AG04450 (cell line): ENCODE measurements around the gene SERPINB5. TPM values are rescaled to one million over a fixed set of nuclear protein-coding genes. Genes with fewer than 3 reads are reported as not detected.

Experiments
- CTCF ChIA-PET: fragments of 300-600, 350-600 bp; formaldehyde crosslinking; extraction: SDS; loops from one replicate; lab custom pipeline; 2022; ENCODE audit warnings: antibody characterized with exemption, inconsistent platforms; lab: Charles Lee
- POLR2A ChIA-PET: fragments of 350-600 bp; formaldehyde crosslinking; extraction: SDS; loops from one replicate; lab custom pipeline; 2021; ENCODE audit warnings: antibody characterized with exemption, inconsistent platforms; lab: Yijun Ruan, JAX
- DNase-seq: peaks from one replicate; pipeline ENCODE4 v3.0.0-alpha.2; 2011; ENCODE audit warnings: low read depth, low spot score
- H3K27ac ChIP-seq: one replicate; pipeline ENCODE4 v1.5.1; 2012; ENCODE audit warnings: low read depth, low read length, control low read depth
- H3K27me3 ChIP-seq: one replicate; pipeline ENCODE4 v1.6.0; 2012; ENCODE audit warnings: low read length; ENCODE audit not compliant: control insufficient read depth, insufficient read depth
- H3K4me3 ChIP-seq: 2 replicates; pipeline ENCODE4 v1.5.1; 2011; ENCODE audit warnings: mild to moderate bottlenecking, low read depth, low read length, control low read depth
- H3K9me3 ChIP-seq: 2 replicates; pipeline ENCODE4 v1.5.1; 2012; ENCODE audit warnings: low read length; ENCODE audit not compliant: control insufficient read depth, insufficient read depth
- CTCF ChIP-seq: IDR thresholded peaks from 2 replicates; pipeline ENCODE4 v1.5.1; 2011; ENCODE audit warnings: low read depth, low read length, control low read depth, inconsistent platforms
- polyA minus RNA-seq: library from RNA; depleted of rRNA, polyadenylated mRNA; stranded (reverse); fragments of >200 nt; gene quantifications from 2 replicates; pipeline ENCODE4 v1.2.3, GENCODE V29; 2011; rRNA and poly(A)+ RNA removed
- polyA plus RNA-seq: library from polyadenylated mRNA; depleted of rRNA; stranded (reverse); fragments of >200 nt; gene quantifications from 2 replicates; pipeline ENCODE4 v1.2.3, GENCODE V29; 2011; rRNA removed

Gene SERPINB5
- polyA plus RNA-seq, result not detected in 2 replicates
- polyA minus RNA-seq, result not detected in 2 replicates

GRCh38 chr18:63476668-63477067, at the start of gene SERPINB5:
SERPINB5 (plus strand) TSS chr18:63476958; CDS start chr18:63484429, 7,471 bp downstream.
- ChIA-PET POLR2A (no interaction called here), CTCF (interaction anchor here (1.8 kb wide), 1 partner anchor 41 kb away, joined by 5 read pairs; no protein-coding TSS in a partner anchor)

GRCh38 chr18:63427558-63427957, 49.2 kb upstream of the SERPINB5 start:
- peaks cover 9% of the 10 kb centered on the region for H3K27me3 ChIP-seq
- CTCF ChIA-PET, result interaction anchor here (2.7 kb wide), 1 partner anchor 12 kb away, joined by 19 read pairs; no protein-coding TSS in a partner anchor
- no peak overlapping the region for H3K27ac ChIP-seq
- POLR2A ChIA-PET, result no interaction called here
- no peak for DNase-seq
- H3K9me3 ChIP-seq, result no peaks in the 10 kb centered on the region
- no peak overlapping the region for H3K4me3 ChIP-seq
- TF ChIP-seq CTCF, result no peak

More at GRCh38 chr18:63476668-63477067, at the start of gene SERPINB5:
- no peak for DNase-seq
- no peak for TF ChIP-seq CTCF
- Histone ChIP-seq H3K4me3 (no peak within 1 kb of the TSS), H3K9me3 (no peaks in the 10 kb centered on the region), H3K27ac (no peak within 1 kb of the TSS), H3K27me3 (no peaks in the 10 kb centered on the region)

GRCh38 chr18:63430526-63430925, 46.2 kb upstream of the SERPINB5 start:
- TF ChIP-seq CTCF, result no peak
- Histone ChIP-seq H3K27ac (no peak overlapping the region), H3K4me3 (no peak overlapping the region), H3K9me3 (no peaks in the 10 kb centered on the region), H3K27me3 (peaks cover 12% of the 10 kb centered on the region)
- POLR2A ChIA-PET, result no interaction called here
- DNase-seq, result no peak
- CTCF ChIA-PET, result interaction anchor here (0.9 kb wide), 1 partner anchor 9 kb away, joined by 7 read pairs; no protein-coding TSS in a partner anchor

- ChIA-PET POLR2A (no interaction called here), CTCF (interaction anchor here (0.9 kb wide), 1 partner anchor 8 kb away, joined by 7 read pairs; no protein-coding TSS in a partner anchor)
- no peak for TF ChIP-seq CTCF
- no peak for DNase-seq
- Histone ChIP-seq H3K27me3 (peaks cover 12% of the 10 kb centered on the region), H3K27ac (no peak overlapping the region), H3K4me3 (no peak overlapping the region), H3K9me3 (no peaks in the 10 kb centered on the region)
These were observed 45.6 kb upstream of the SERPINB5 start for GRCh38 chr18:63431180-63431579.

- TF ChIP-seq CTCF, result no peak
- Histone ChIP-seq H3K4me3 (no peak overlapping the region), H3K27me3 (peaks cover 12% of the 10 kb centered on the region), H3K9me3 (no peaks in the 10 kb centered on the region), H3K27ac (no peak overlapping the region)
- DNase-seq, result no peak
- POLR2A ChIA-PET, result no interaction called here
- CTCF ChIA-PET, result no interaction called here
These were observed 43.4 kb upstream of the SERPINB5 start for GRCh38 chr18:63433334-63433866.
